IMR-90 (cell line): Measurements from ENCODE around the gene ITGA5. TPM values are rescaled to one million over a fixed set of nuclear protein-coding genes. Genes with fewer than 3 reads are reported as not detected.

Experiments
- ATAC-seq: fragments of 200-7000 bp; cut with Tn5 transposase; 2 replicates; pipeline ENCODE4 v1.9.1; 2020; ENCODE audit warnings: low read depth, mild to moderate bottlenecking, moderate library complexity
- BruUV-seq: library from RNA; stranded (reverse); fragments of 400-500 nt; replicated peaks from 2 replicates; lab custom pipeline; 2021; lab: Mats Ljungman, UMichigan
- CTCF ChIA-PET: fragments of 300-600 bp; formaldehyde crosslinking; extraction: SDS; loops from one replicate; lab custom pipeline; 2021; ENCODE audit warnings: antibody characterized with exemption; lab: Yijun Ruan, JAX
- POLR2A ChIA-PET: fragments of 300-600 bp; sonication (Branson Sonifier 250); formaldehyde crosslinking; loops from one replicate; lab custom pipeline; 2022; ENCODE audit warnings: antibody characterized with exemption; ENCODE audit not compliant: unreplicated experiment; lab: Charles Lee
- DNase-seq: peaks from one replicate; pipeline ENCODE4 v3.0.0; 2013
- H2AFZ ChIP-seq: replicated peaks from 2 replicates; pipeline ENCODE3; 2013; ENCODE audit warnings: low read length, mild to moderate bottlenecking; ENCODE audit not compliant: poor library complexity
- H2AK5ac ChIP-seq: 2 replicates; pipeline ENCODE4 v1.6.1; 2013; ENCODE audit warnings: low read depth, low read length, inconsistent platforms
- H2AK9ac ChIP-seq: replicated peaks from 2 replicates; pipeline ENCODE3; 2013; ENCODE audit warnings: mild to moderate bottlenecking, low read depth, low read length, moderate library complexity; ENCODE audit not compliant: poor library complexity
- H2BK120ac ChIP-seq: 2 replicates; pipeline ENCODE4 v1.6.1; 2013; ENCODE audit warnings: low read depth, low read length, inconsistent platforms
- H2BK15ac ChIP-seq: 3 replicates; pipeline ENCODE4 v1.6.1; 2013; ENCODE audit warnings: low read depth, low read length, inconsistent platforms
- H2BK20ac ChIP-seq: 2 replicates; pipeline ENCODE4 v1.6.1; 2013; ENCODE audit warnings: low read depth, mild to moderate bottlenecking, inconsistent platforms, low read length, moderate library complexity
- H2BK5ac ChIP-seq: 2 replicates; pipeline ENCODE4 v1.6.1; 2013; ENCODE audit warnings: mild to moderate bottlenecking, low read depth, low read length, inconsistent platforms; ENCODE audit not compliant: poor library complexity, severe bottlenecking
- H3K14ac ChIP-seq: replicated peaks from 2 replicates; pipeline ENCODE4 v1.6.1; 2013; ENCODE audit warnings: low read depth, low read length, inconsistent platforms
- H3K18ac ChIP-seq: 2 replicates; pipeline ENCODE4 v1.6.1; 2013; ENCODE audit warnings: low read depth, low read length, control low read depth
- H3K23ac ChIP-seq: 2 replicates; pipeline ENCODE4 v1.6.1; 2013; ENCODE audit warnings: low read depth, low read length, inconsistent platforms
- H3K27ac ChIP-seq: 2 replicates; pipeline ENCODE4 v1.5.1; 2013; ENCODE audit warnings: mild to moderate bottlenecking, control low read depth, low read length; ENCODE audit not compliant: insufficient read depth
- H3K27me3 ChIP-seq: 2 replicates; pipeline ENCODE4 v1.6.1; 2013; ENCODE audit warnings: low read length; ENCODE audit not compliant: control insufficient read depth, insufficient read depth
- H3K36me3 ChIP-seq: 2 replicates; pipeline ENCODE4 v1.6.1; 2013; ENCODE audit warnings: low read length, mixed read lengths; ENCODE audit not compliant: control insufficient read depth, insufficient read depth
- H3K4ac ChIP-seq: 2 replicates; pipeline ENCODE4 v1.6.1; 2013; ENCODE audit warnings: low read depth, low read length, inconsistent platforms
- H3K4me1 ChIP-seq: 2 replicates; pipeline ENCODE4 v1.6.1; 2013; ENCODE audit warnings: low read length, mixed read lengths; ENCODE audit not compliant: control insufficient read depth, insufficient read depth
- H3K4me2 ChIP-seq: 2 replicates; pipeline ENCODE4 v1.6.1; 2013; ENCODE audit warnings: low read depth, mild to moderate bottlenecking, control low read depth, low read length, moderate library complexity
- H3K4me3 ChIP-seq: 2 replicates; pipeline ENCODE4 v1.5.1; 2013; ENCODE audit warnings: low read depth, mild to moderate bottlenecking, control low read depth, low read length, moderate library complexity; ENCODE audit not compliant: insufficient read depth
- H3K56ac ChIP-seq: 2 replicates; pipeline ENCODE4 v1.6.1; 2013; ENCODE audit warnings: low read length, inconsistent platforms; ENCODE audit not compliant: insufficient read depth; ENCODE audit errors: extremely low read depth
- H3K79me1 ChIP-seq, 2 experiments: 2 replicates each; pipeline ENCODE4 v1.6.1; 2013; ENCODE audit warnings: low read length in 2 of 2, inconsistent platforms in 1 of 2, low read depth in 1 of 2
- H3K9ac ChIP-seq: 2 replicates; pipeline ENCODE4 v1.6.1; 2013; ENCODE audit warnings: low read depth, low read length, control low read depth
- H3K9me1 ChIP-seq: 2 replicates; pipeline ENCODE4 v1.6.1; 2013; ENCODE audit warnings: low read length, inconsistent platforms; ENCODE audit not compliant: insufficient read depth
- H3K9me3 ChIP-seq: 2 replicates; pipeline ENCODE4 v1.6.1; 2013; ENCODE audit warnings: low read length; ENCODE audit not compliant: control insufficient read depth, insufficient read depth
- H4K20me1 ChIP-seq: 2 replicates; pipeline ENCODE4 v1.6.1; 2013; ENCODE audit warnings: low read length, inconsistent platforms; ENCODE audit not compliant: insufficient read depth
- H4K5ac ChIP-seq: 2 replicates; pipeline ENCODE4 v1.6.1; 2013; ENCODE audit warnings: mild to moderate bottlenecking, low read depth, low read length, control low read depth
- H4K8ac ChIP-seq, 2 experiments: 2 replicates each; pipeline ENCODE4 v1.6.1; 2013; ENCODE audit warnings: low read depth in 2 of 2, low read length in 2 of 2, control low read depth in 1 of 2, inconsistent platforms in 1 of 2
- H4K91ac ChIP-seq: 2 replicates; pipeline ENCODE4 v1.6.1; 2013; ENCODE audit warnings: low read depth, low read length, inconsistent platforms; ENCODE audit not compliant: insufficient read depth
- FOS ChIP-seq: fragments of 150-350 bp; IDR thresholded peaks from 2 replicates; pipeline ENCODE4 v1.6.1; 2016; ENCODE audit warnings: low read depth, low read length
- MAFK ChIP-seq: IDR thresholded peaks from 2 replicates; pipeline ENCODE4 v1.6.1; 2012; ENCODE audit warnings: low read depth, low read length, improper control_type of control experiment
- MXI1 ChIP-seq: IDR thresholded peaks from 2 replicates; pipeline ENCODE4 v1.6.1; 2012; ENCODE audit warnings: low read depth, mild to moderate bottlenecking, low read length, moderate library complexity, borderline replicate concordance
- RCOR1 ChIP-seq: IDR thresholded peaks from 2 replicates; pipeline ENCODE4 v1.6.1; 2012; ENCODE audit warnings: mild to moderate bottlenecking, low read length, improper control_type of control experiment; ENCODE audit not compliant: insufficient replicate concordance
- dilution Hi-C: fragments of 300-500 bp; cut with HindIII; formaldehyde crosslinking; loops from one replicate; pipeline ENCODE4 v1.14.3; 2018; ENCODE audit warnings: low sequenced_read_pairs; ENCODE audit not compliant: unreplicated experiment
- in situ Hi-C: fragments of 300-500 bp; cut with MboI; formaldehyde crosslinking; loops from 3 replicates; pipeline ENCODE4 v1.14.3; 2019; ENCODE audit warnings: low sequenced_read_pairs, inconsistent platforms, mixed read lengths
- intact Hi-C: fragments of 100-400 bp; cut with micrococcal nuclease; formaldehyde crosslinking; loops from 2 replicates; pipeline ENCODE4 v1.10.0; 2022
- polyA plus RNA-seq, 3 experiments: library from polyadenylated mRNA; depleted of rRNA; stranded (reverse); fragments of >200 nt; gene quantifications; 2 replicates each; pipeline ENCODE4 v1.2.3, GENCODE V29; 2012; ENCODE audit warnings: low replicate concordance in 1 of 3
- total RNA-seq: library from RNA; depleted of rRNA; stranded (reverse); fragments of >200 nt; gene quantifications from 2 replicates; pipeline ENCODE4 v1.2.3, GENCODE V29; 2012
- TF ChIP-seq, protein P1 (sequence below): fragments of 150-350 bp; IDR thresholded peaks from 2 replicates; pipeline ENCODE4 v1.6.1; 2017; ENCODE audit warnings: mild to moderate bottlenecking, antibody characterized with exemption, low read length, low read depth

The ITGA5 gene
- total and polyA plus RNA-seq, 2 of the 4 experiments (the other 2 are of a cell fraction) = 159 to 259 TPM

GRCh38 chr12:54437243-54437642 is 18.2 kb upstream of the ITGA5 start:
- Histone ChIP-seq H4K91ac (no peak overlapping the region), H3K9me1 (peaks cover 3% of the 10 kb centered on the region), H2BK120ac (no peak overlapping the region), H3K9ac (no peak overlapping the region), H2BK5ac (no peak overlapping the region), H2AK9ac (no peak overlapping the region), H3K79me1 (peaks cover 0 to 2% of the 10 kb centered on the region in 2 experiments; a peak in 1 of 4 replicates), H3K9me3 (no peaks in the 10 kb centered on the region), H2AK5ac (no peak overlapping the region), H3K14ac (no peak overlapping the region), H3K4me3 (no peak overlapping the region), H4K5ac (no peak overlapping the region), H3K4me1 (peaks cover 7% of the 10 kb centered on the region), H3K56ac (no peak overlapping the region), H3K4me2 (no peak overlapping the region), H3K4ac (no peak overlapping the region), H3K18ac (no peak overlapping the region), H2BK20ac (no peak overlapping the region), H4K8ac (no peak overlapping the region), H2AFZ (no peak overlapping the region), H3K36me3 (no peaks in the 10 kb centered on the region), H3K27ac (no peak overlapping the region), H3K23ac (no peak overlapping the region), H2BK15ac (no peak overlapping the region), H3K27me3 (peaks cover 2% of the 10 kb centered on the region), H4K20me1 (no peaks in the 10 kb centered on the region)
- no peak for ATAC-seq
- no peak for DNase-seq
- dilution Hi-C loops = no loop called here
- POLR2A ChIA-PET = no interaction called here
- in situ Hi-C loops = no loop called here
- intact Hi-C loops = loop anchor here (10.0 kb wide), 1 partner anchor 222 kb away; no protein-coding TSS in a partner anchor
- TF ChIP-seq MAFK (no peak), FOS (no peak), MXI1 (no peak), RCOR1 (no peak)
- TF ChIP-seq, protein P1, sequence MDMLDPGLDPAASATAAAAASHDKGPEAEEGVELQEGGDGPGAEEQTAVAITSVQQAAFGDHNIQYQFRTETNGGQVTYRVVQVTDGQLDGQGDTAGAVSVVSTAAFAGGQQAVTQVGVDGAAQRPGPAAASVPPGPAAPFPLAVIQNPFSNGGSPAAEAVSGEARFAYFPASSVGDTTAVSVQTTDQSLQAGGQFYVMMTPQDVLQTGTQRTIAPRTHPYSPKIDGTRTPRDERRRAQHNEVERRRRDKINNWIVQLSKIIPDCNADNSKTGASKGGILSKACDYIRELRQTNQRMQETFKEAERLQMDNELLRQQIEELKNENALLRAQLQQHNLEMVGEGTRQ = no peak
- CTCF ChIA-PET = interaction anchor here (8.1 kb wide), 1 partner anchor 36 kb away, joined by 77 read pairs; no protein-coding TSS in a partner anchor
- BruUV-seq = no TSS peak
